Liver (tissue), 9 donors: ENCODE measurements around the gene GNAS-AS1. TPM values are rescaled to one million over a fixed set of nuclear protein-coding genes. Genes with fewer than 3 reads are reported as not detected.

Experiments
- DNase-seq: peaks from one replicate; pipeline ENCODE4 v3.0.0-alpha.2; 2017; ENCODE audit warnings: low spot score
- H3K27ac ChIP-seq, 2 donors: one replicate each; pipeline ENCODE4 v1.7.0; 2013; ENCODE audit warnings: inconsistent platforms in 2 of 2, low read length in 2 of 2, control low read depth in 1 of 2, low read depth in 1 of 2, mild to moderate bottlenecking in 1 of 2
- H3K27me3 ChIP-seq, 4 donors: one replicate each; pipeline versions ENCODE4 v1.6.1 to v1.7.0; 2013; ENCODE audit warnings: low read length in 3 of 4, inconsistent platforms in 1 of 4, mild to moderate bottlenecking in 1 of 4, moderate library complexity in 1 of 4; ENCODE audit not compliant: control insufficient read depth in 4 of 4, insufficient read depth in 4 of 4
- H3K36me3 ChIP-seq, 4 donors: one replicate each; pipeline versions ENCODE4 v1.6.1 to v1.7.0; 2013; ENCODE audit warnings: low read length in 3 of 4, mild to moderate bottlenecking in 3 of 4, low read depth in 1 of 4, moderate library complexity in 1 of 4; ENCODE audit not compliant: control insufficient read depth in 4 of 4, insufficient read depth in 3 of 4
- H3K4me1 ChIP-seq, 4 donors: one replicate each; pipeline versions ENCODE4 v1.6.1 to v1.7.0; 2013; ENCODE audit warnings: low read length in 3 of 4, mild to moderate bottlenecking in 3 of 4, moderate library complexity in 1 of 4; ENCODE audit not compliant: control insufficient read depth in 4 of 4, insufficient read depth in 4 of 4
- H3K4me3 ChIP-seq, 3 donors: one replicate each; pipeline versions ENCODE4 v1.6.1 to v1.7.0; 2013; ENCODE audit warnings: low read length in 3 of 3, control low read depth in 1 of 3, low read depth in 1 of 3, mild to moderate bottlenecking in 1 of 3
- H3K9ac ChIP-seq, 2 donors: one replicate each; pipeline ENCODE4 v1.7.0; 2013; ENCODE audit warnings: low read length in 2 of 2, mild to moderate bottlenecking in 2 of 2, moderate library complexity in 2 of 2, control low read depth in 1 of 2, low read depth in 1 of 2
- H3K9me3 ChIP-seq, 4 donors: one replicate each; pipeline versions ENCODE4 v1.6.1 to v1.7.0; 2013; ENCODE audit warnings: low read length in 3 of 4; ENCODE audit not compliant: control insufficient read depth in 4 of 4
- ATF3 ChIP-seq: IDR thresholded peaks from 2 replicates; pipeline ENCODE4 v1.6.1; 2016; ENCODE audit warnings: antibody characterized with exemption
- EGR1 ChIP-seq, 2 donors: IDR thresholded peaks; 2 replicates each; pipeline ENCODE4 v1.6.1; 2016 to 2018; ENCODE audit warnings: antibody characterized with exemption in 2 of 2, low read depth in 2 of 2
- FOXA1 ChIP-seq: IDR thresholded peaks from 2 replicates; pipeline ENCODE4 v1.6.1; 2016; ENCODE audit warnings: antibody characterized with exemption
- FOXA2 ChIP-seq: IDR thresholded peaks from 2 replicates; pipeline ENCODE4 v1.6.1; 2016; ENCODE audit warnings: antibody characterized with exemption
- GABPA ChIP-seq, 2 donors: IDR thresholded peaks in 1 of 2; conservative IDR thresholded peaks in 1 of 2; 2 replicates each; pipeline ENCODE4 v1.6.1; 2016; ENCODE audit warnings: antibody characterized with exemption in 2 of 2, mild to moderate bottlenecking in 1 of 2, moderate library complexity in 1 of 2
- HNF4A ChIP-seq, 2 donors: conservative IDR thresholded peaks; 2 replicates each; pipeline ENCODE4 v1.6.1; 2016; ENCODE audit warnings: antibody characterized with exemption in 2 of 2, mild to moderate bottlenecking in 2 of 2
- HNF4G ChIP-seq: IDR thresholded peaks from 2 replicates; pipeline ENCODE4 v1.6.1; 2016; ENCODE audit warnings: antibody characterized with exemption
- JUND ChIP-seq, 2 donors: IDR thresholded peaks; 2 replicates each; pipeline ENCODE4 v1.6.1; 2016; ENCODE audit warnings: antibody characterized with exemption in 2 of 2
- MAX ChIP-seq: IDR thresholded peaks from 2 replicates; pipeline ENCODE4 v1.6.1; 2016; ENCODE audit warnings: antibody characterized with exemption
- RAD21 ChIP-seq, 2 donors: IDR thresholded peaks; 2 replicates each; pipeline ENCODE4 v1.6.1; 2016; ENCODE audit warnings: antibody characterized with exemption in 2 of 2, mild to moderate bottlenecking in 2 of 2
- REST ChIP-seq: IDR thresholded peaks from 2 replicates; pipeline ENCODE4 v1.6.1; 2016; ENCODE audit warnings: antibody characterized with exemption, mild to moderate bottlenecking
- SP1 ChIP-seq: IDR thresholded peaks from 2 replicates; pipeline ENCODE4 v1.6.1; 2018; ENCODE audit warnings: antibody characterized with exemption, mild to moderate bottlenecking
- TAF1 ChIP-seq: conservative IDR thresholded peaks from 2 replicates; pipeline ENCODE4 v1.6.1; 2016; ENCODE audit warnings: antibody characterized with exemption, mild to moderate bottlenecking
- YY1 ChIP-seq: IDR thresholded peaks from 2 replicates; pipeline ENCODE4 v1.6.1; 2016; ENCODE audit warnings: antibody characterized with exemption, mild to moderate bottlenecking
- WGBS: extraction: QIAGEN DNeasy Blood & Tissue Kit; methylation state at CpG from one replicate; pipeline ENCODE4 v1.1.7; 2013; 5-methylcytosine and 5-hydroxymethylcytosine counted together
- polyA plus RNA-seq, 2 donors: library from polyadenylated mRNA; stranded (reverse) in 1 of 2; unstranded in 1 of 2; fragments of 200-250 nt in 1 of 2; fragments of >200 nt in 1 of 2; fragmentation: Nextera tagmentation in 1 of 2; extraction: Ambion mirVana in 1 of 2; gene quantifications; one replicate each; pipeline versions ENCODE4 v1.2.1 to v1.2.3, GENCODE V29; 2013 to 2015
- total RNA-seq, 2 donors: library from RNA; depleted of rRNA; stranded (reverse); fragments of >200 nt; gene quantifications; one replicate each; pipeline ENCODE4 v1.2.3, GENCODE V29; 2014
- donor health status: healthy.
- donor health status: healthy.
- donor health status: healthy.
- donor health status: healthy.
- donor health status: healthy.

GNAS-AS1 gene
- total and polyA plus RNA-seq, 4 donors: 0.08 to 0.42 (median 0.09) TPM; not detected in 1

GRCh38 chr20:58878399-58878798 is 27.7 kb upstream of the GNAS-AS1 start:
- H3K27me3 ChIP-seq: no peaks in the 10 kb centered on the region
- H3K36me3 ChIP-seq: no peaks in the 10 kb centered on the region
- no peak for DNase-seq
- H3K9ac ChIP-seq: no peak overlapping the region
- no peak for TF ChIP-seq SP1
- no peak for TF ChIP-seq JUND (IDR thresholded peaks at IDR 0.05)
- no peak for TF ChIP-seq MAX
- no peak for TF ChIP-seq FOXA1
- no peaks in the 10 kb centered on the region for H3K4me1 ChIP-seq
- no peak overlapping the region for H3K27ac ChIP-seq
- H3K9me3 ChIP-seq: no peaks in the 10 kb centered on the region
- 95% methylated on average over 4 of the region's 4 CpGs for WGBS
- H3K4me3 ChIP-seq: no peak overlapping the region

- no peak overlapping the region for H3K9ac ChIP-seq
- no peaks in the 10 kb centered on the region for H3K27me3 ChIP-seq
- TF ChIP-seq FOXA2 (no peak), ATF3 (no peak), HNF4A (conservative IDR thresholded peaks at IDR 0.05) (no peak), TAF1 (no peak), REST (no peak)
- WGBS: 82% methylated on average over 4 of the region's 4 CpGs
- H3K9me3 ChIP-seq: no peaks in the 10 kb centered on the region
- DNase-seq: no peak
- no peak overlapping the region for H3K4me3 ChIP-seq
- no peak overlapping the region for H3K27ac ChIP-seq
- H3K4me1 ChIP-seq: no peaks in the 10 kb centered on the region
- H3K36me3 ChIP-seq: no peaks in the 10 kb centered on the region
Measured at GRCh38 chr20:58877976-58878360, 27.3 kb upstream of the GNAS-AS1 start.

GRCh38 chr20:58877050-58877975 is 26.6 kb upstream of the GNAS-AS1 start:
- Histone ChIP-seq H3K4me3 (no peak overlapping the region), H3K9ac (no peak overlapping the region), H3K27me3 (no peaks in the 10 kb centered on the region), H3K9me3 (no peaks in the 10 kb centered on the region), H3K27ac (no peak overlapping the region), H3K36me3 (no peaks in the 10 kb centered on the region), H3K4me1 (no peaks in the 10 kb centered on the region)
- 85% methylated on average over 11 of the region's 11 CpGs for WGBS
- TF ChIP-seq EGR1 (IDR thresholded peaks at IDR 0.05; ENCODE audit: low read depth in 2 of 2) (no peak), GABPA (IDR thresholded peaks at IDR 0.05 in 1 of 2, conservative IDR thresholded peaks at IDR 0.05 in 1 of 2) (no peak), TAF1 (no peak), JUND (IDR thresholded peaks at IDR 0.05) (no peak), YY1 (no peak), RAD21 (IDR thresholded peaks at IDR 0.05) (no peak), HNF4G (no peak)
- no peak for DNase-seq
